IMR-90 (cell line): ENCODE data around the gene DMRTC2. TPM values are rescaled to one million over a fixed set of nuclear protein-coding genes. Genes with fewer than 3 reads are reported as not detected.

Experiments used
- ATAC-seq: fragments of 200-7000 bp; cut with Tn5 transposase; 2 replicates; pipeline ENCODE4 v1.9.1; 2020; ENCODE audit warnings: low read depth, mild to moderate bottlenecking, moderate library complexity
- BruUV-seq: library from RNA; stranded (reverse); fragments of 400-500 nt; replicated peaks from 2 replicates; lab custom pipeline; 2021; lab: Mats Ljungman, UMichigan
- CTCF ChIA-PET: fragments of 300-600 bp; formaldehyde crosslinking; extraction: SDS; loops from one replicate; lab custom pipeline; 2021; ENCODE audit warnings: antibody characterized with exemption; lab: Yijun Ruan, JAX
- POLR2A ChIA-PET: fragments of 300-600 bp; sonication (Branson Sonifier 250); formaldehyde crosslinking; loops from one replicate; lab custom pipeline; 2022; ENCODE audit warnings: antibody characterized with exemption; ENCODE audit not compliant: unreplicated experiment; lab: Charles Lee
- DNase-seq: peaks from one replicate; pipeline ENCODE4 v3.0.0; 2013
- H2AFZ ChIP-seq: replicated peaks from 2 replicates; pipeline ENCODE3; 2013; ENCODE audit warnings: low read length, mild to moderate bottlenecking; ENCODE audit not compliant: poor library complexity
- H2AK5ac ChIP-seq: 2 replicates; pipeline ENCODE4 v1.6.1; 2013; ENCODE audit warnings: low read depth, low read length, inconsistent platforms
- H2AK9ac ChIP-seq: replicated peaks from 2 replicates; pipeline ENCODE3; 2013; ENCODE audit warnings: mild to moderate bottlenecking, low read depth, low read length, moderate library complexity; ENCODE audit not compliant: poor library complexity
- H2BK120ac ChIP-seq: 2 replicates; pipeline ENCODE4 v1.6.1; 2013; ENCODE audit warnings: low read depth, low read length, inconsistent platforms
- H2BK15ac ChIP-seq: 3 replicates; pipeline ENCODE4 v1.6.1; 2013; ENCODE audit warnings: low read depth, low read length, inconsistent platforms
- H2BK20ac ChIP-seq: 2 replicates; pipeline ENCODE4 v1.6.1; 2013; ENCODE audit warnings: low read depth, mild to moderate bottlenecking, inconsistent platforms, low read length, moderate library complexity
- H2BK5ac ChIP-seq: 2 replicates; pipeline ENCODE4 v1.6.1; 2013; ENCODE audit warnings: mild to moderate bottlenecking, low read depth, low read length, inconsistent platforms; ENCODE audit not compliant: poor library complexity, severe bottlenecking
- H3K14ac ChIP-seq: replicated peaks from 2 replicates; pipeline ENCODE4 v1.6.1; 2013; ENCODE audit warnings: low read depth, low read length, inconsistent platforms
- H3K18ac ChIP-seq: 2 replicates; pipeline ENCODE4 v1.6.1; 2013; ENCODE audit warnings: low read depth, low read length, control low read depth
- H3K23ac ChIP-seq: 2 replicates; pipeline ENCODE4 v1.6.1; 2013; ENCODE audit warnings: low read depth, low read length, inconsistent platforms
- H3K27ac ChIP-seq: 2 replicates; pipeline ENCODE4 v1.5.1; 2013; ENCODE audit warnings: mild to moderate bottlenecking, control low read depth, low read length; ENCODE audit not compliant: insufficient read depth
- H3K27me3 ChIP-seq: 2 replicates; pipeline ENCODE4 v1.6.1; 2013; ENCODE audit warnings: low read length; ENCODE audit not compliant: control insufficient read depth, insufficient read depth
- H3K36me3 ChIP-seq: 2 replicates; pipeline ENCODE4 v1.6.1; 2013; ENCODE audit warnings: low read length, mixed read lengths; ENCODE audit not compliant: control insufficient read depth, insufficient read depth
- H3K4ac ChIP-seq: 2 replicates; pipeline ENCODE4 v1.6.1; 2013; ENCODE audit warnings: low read depth, low read length, inconsistent platforms
- H3K4me1 ChIP-seq: 2 replicates; pipeline ENCODE4 v1.6.1; 2013; ENCODE audit warnings: low read length, mixed read lengths; ENCODE audit not compliant: control insufficient read depth, insufficient read depth
- H3K4me2 ChIP-seq: 2 replicates; pipeline ENCODE4 v1.6.1; 2013; ENCODE audit warnings: low read depth, mild to moderate bottlenecking, control low read depth, low read length, moderate library complexity
- H3K4me3 ChIP-seq: 2 replicates; pipeline ENCODE4 v1.5.1; 2013; ENCODE audit warnings: low read depth, mild to moderate bottlenecking, control low read depth, low read length, moderate library complexity; ENCODE audit not compliant: insufficient read depth
- H3K56ac ChIP-seq: 2 replicates; pipeline ENCODE4 v1.6.1; 2013; ENCODE audit warnings: low read length, inconsistent platforms; ENCODE audit not compliant: insufficient read depth; ENCODE audit errors: extremely low read depth
- H3K79me1 ChIP-seq, 2 experiments: 2 replicates each; pipeline ENCODE4 v1.6.1; 2013; ENCODE audit warnings: low read length in 2 of 2, inconsistent platforms in 1 of 2, low read depth in 1 of 2
- H3K9ac ChIP-seq: 2 replicates; pipeline ENCODE4 v1.6.1; 2013; ENCODE audit warnings: low read depth, low read length, control low read depth
- H3K9me1 ChIP-seq: 2 replicates; pipeline ENCODE4 v1.6.1; 2013; ENCODE audit warnings: low read length, inconsistent platforms; ENCODE audit not compliant: insufficient read depth
- H3K9me3 ChIP-seq: 2 replicates; pipeline ENCODE4 v1.6.1; 2013; ENCODE audit warnings: low read length; ENCODE audit not compliant: control insufficient read depth, insufficient read depth
- H4K20me1 ChIP-seq: 2 replicates; pipeline ENCODE4 v1.6.1; 2013; ENCODE audit warnings: low read length, inconsistent platforms; ENCODE audit not compliant: insufficient read depth
- H4K5ac ChIP-seq: 2 replicates; pipeline ENCODE4 v1.6.1; 2013; ENCODE audit warnings: mild to moderate bottlenecking, low read depth, low read length, control low read depth
- H4K8ac ChIP-seq, 2 experiments: 2 replicates each; pipeline ENCODE4 v1.6.1; 2013; ENCODE audit warnings: low read depth in 2 of 2, low read length in 2 of 2, control low read depth in 1 of 2, inconsistent platforms in 1 of 2
- H4K91ac ChIP-seq: 2 replicates; pipeline ENCODE4 v1.6.1; 2013; ENCODE audit warnings: low read depth, low read length, inconsistent platforms; ENCODE audit not compliant: insufficient read depth
- CEBPB ChIP-seq: IDR thresholded peaks from 2 replicates; pipeline ENCODE4 v1.6.1; 2012; ENCODE audit warnings: low read depth, low read length, improper control_type of control experiment
- MXI1 ChIP-seq: IDR thresholded peaks from 2 replicates; pipeline ENCODE4 v1.6.1; 2012; ENCODE audit warnings: low read depth, mild to moderate bottlenecking, low read length, moderate library complexity, borderline replicate concordance
- WGBS, 2 experiments: methylation state at CpG; one replicate each; pipeline versions ENCODE4 v1.1.5 to v1.1.7; 2013; ENCODE audit warnings: missing lambda C conversion rate in 2 of 2; ENCODE audit not compliant: insufficient read length in 1 of 2; ENCODE audit errors: extremely low coverage in 2 of 2; 5-methylcytosine and 5-hydroxymethylcytosine counted together
- dilution Hi-C: fragments of 300-500 bp; cut with HindIII; formaldehyde crosslinking; loops from one replicate; pipeline ENCODE4 v1.14.3; 2018; ENCODE audit warnings: low sequenced_read_pairs; ENCODE audit not compliant: unreplicated experiment
- in situ Hi-C: fragments of 300-500 bp; cut with MboI; formaldehyde crosslinking; loops from 3 replicates; pipeline ENCODE4 v1.14.3; 2019; ENCODE audit warnings: low sequenced_read_pairs, inconsistent platforms, mixed read lengths
- intact Hi-C: fragments of 100-400 bp; cut with micrococcal nuclease; formaldehyde crosslinking; loops from 2 replicates; pipeline ENCODE4 v1.10.0; 2022
- polyA plus RNA-seq, 3 experiments: library from polyadenylated mRNA; depleted of rRNA; stranded (reverse); fragments of >200 nt; gene quantifications; 2 replicates each; pipeline ENCODE4 v1.2.3, GENCODE V29; 2012; ENCODE audit warnings: low replicate concordance in 1 of 3
- total RNA-seq: library from RNA; depleted of rRNA; stranded (reverse); fragments of >200 nt; gene quantifications from 2 replicates; pipeline ENCODE4 v1.2.3, GENCODE V29; 2012

DMRTC2 gene
- total and polyA plus RNA-seq, 2 of the 4 experiments (the other 2 are of a cell fraction), result not detected

GRCh38 chr19:41860419-41861115, 15.7 kb downstream of the DMRTC2 start:
- peak overlapping the region; percentile 88 to 93 for H4K8ac ChIP-seq
- no TSS peak for BruUV-seq
- H3K14ac ChIP-seq, result peak overlapping the region; percentile 98
- in situ Hi-C loops (no loop called here), intact Hi-C loops (no loop called here), dilution Hi-C loops (no loop called here)
- peak overlapping the region; percentile 100 for H3K9ac ChIP-seq
- peak overlapping the region; percentile 97 for H3K56ac ChIP-seq
- peak overlapping the region; percentile 99 for H3K27ac ChIP-seq
- H3K4me3 ChIP-seq, result peak overlapping the region; percentile 62
- H2AFZ ChIP-seq, result peak overlapping the region; percentile 100
- H3K9me1 ChIP-seq, result peaks cover 20% of the 10 kb centered on the region
- peak overlapping the region; percentile 94 for H3K4ac ChIP-seq
- H3K4me1 ChIP-seq, result peaks cover 12% of the 10 kb centered on the region
- 1% methylated on average over 26 of the region's 45 CpGs; no CpG with 5 or more reads in 1 of the 2 experiments for WGBS, 2 experiments
- TF ChIP-seq CEBPB (no peak), MXI1 (0 out of 2 replicates have a peak, but pooled peaks have one; percentile 12)
- peak overlapping the region; percentile 95 for H2AK9ac ChIP-seq
- peak overlapping the region; percentile 98 for H2AK5ac ChIP-seq
- H3K4me2 ChIP-seq, result peak overlapping the region; percentile 100
- no peaks in the 10 kb centered on the region for H3K9me3 ChIP-seq
- peak overlapping the region; percentile 36; the same call in 1 of the 3 replicates for H2BK15ac ChIP-seq
- H4K91ac ChIP-seq, result peak overlapping the region; percentile 91
- peak overlapping the region; percentile 90 for H3K23ac ChIP-seq
- H3K27me3 ChIP-seq, result no peaks in the 10 kb centered on the region
- ChIA-PET POLR2A (interaction anchor here (0.5 to 1.6 kb wide), 3 partner anchors 13 to 82 kb away, joined by 4 to 15 read pairs (median 7); no protein-coding TSS in a partner anchor), CTCF (interaction anchor here (0.5 to 1.1 kb wide), 3 partner anchors 10 to 29 kb away, joined by 3 to 6 read pairs (median 3); no protein-coding TSS in a partner anchor)
- H2BK5ac ChIP-seq, result peak overlapping the region; percentile 87
- peak overlapping the region; percentile 95 for H4K5ac ChIP-seq
- peak overlapping the region; percentile 88 for H3K18ac ChIP-seq
- DNase-seq (no peak), ATAC-seq (no peak)
- peaks cover 11 to 51% of the 10 kb centered on the region in 2 experiments; a peak in 3 of 4 replicates for H3K79me1 ChIP-seq
- H2BK120ac ChIP-seq, result no peak overlapping the region
- H3K36me3 ChIP-seq, result peaks cover 43% of the 10 kb centered on the region
- no peak overlapping the region for H2BK20ac ChIP-seq
- peaks cover 50% of the 10 kb centered on the region for H4K20me1 ChIP-seq
